ENCODE results near the gene MYOZ3. TPM values are rescaled to one million over a fixed set of nuclear protein-coding genes. Genes with fewer than 3 reads are reported as not detected.

MYOZ3 gene
- total RNA-seq, 1 experiment from 2014 or later, result 0.82 TPM

- no peak for DNase-seq (ENCODE audit: low read depth in 1 of 2, low spot score in 2 of 2)
- H3K27me3 ChIP-seq (replicated peaks), result no peaks in the 10 kb centered on the region
- H3K36me3 ChIP-seq, result 0 out of 2 replicates have a peak, but pooled peaks cover 3% of the 10 kb centered on the region
- peaks cover 50% of the 10 kb centered on the region for H3K4me1 ChIP-seq (replicated peaks)
- H3K4me3 ChIP-seq, result no peak overlapping the region
- H3K27ac ChIP-seq, result no peak overlapping the region
- H3K9me3 ChIP-seq (replicated peaks), result no peaks in the 10 kb centered on the region
Observed at GRCh38 chr5:150622157-150622556, 38.9 kb upstream of the MYOZ3 start.

- 0 out of 2 replicates have a peak, but pooled peaks cover 3% of the 10 kb centered on the region for H3K36me3 ChIP-seq
- peaks cover 62% of the 10 kb centered on the region for H3K4me1 ChIP-seq (replicated peaks)
- H3K9me3 ChIP-seq (replicated peaks), result no peaks in the 10 kb centered on the region
- DNase-seq (ENCODE audit: low read depth in 1 of 2, low spot score in 2 of 2), result peak in 1 of 2 experiments; percentile 35
- H3K27me3 ChIP-seq (replicated peaks), result no peaks in the 10 kb centered on the region
- no peak overlapping the region for H3K4me3 ChIP-seq
- H3K27ac ChIP-seq, result no peak overlapping the region
Observed at GRCh38 chr5:150623152-150623877, 37.7 kb upstream of the MYOZ3 start.

GRCh38 chr5:150623878-150624216, 37.2 kb upstream of the MYOZ3 start:
- Histone ChIP-seq H3K4me3 (no peak overlapping the region), H3K27me3 (replicated peaks) (no peaks in the 10 kb centered on the region), H3K27ac (no peak overlapping the region), H3K36me3 (0 out of 2 replicates have a peak, but pooled peaks cover 3% of the 10 kb centered on the region), H3K9me3 (replicated peaks) (no peaks in the 10 kb centered on the region), H3K4me1 (replicated peaks) (peaks cover 67% of the 10 kb centered on the region)
- no peak for DNase-seq (ENCODE audit: low read depth in 1 of 2, low spot score in 2 of 2)

DNA sequence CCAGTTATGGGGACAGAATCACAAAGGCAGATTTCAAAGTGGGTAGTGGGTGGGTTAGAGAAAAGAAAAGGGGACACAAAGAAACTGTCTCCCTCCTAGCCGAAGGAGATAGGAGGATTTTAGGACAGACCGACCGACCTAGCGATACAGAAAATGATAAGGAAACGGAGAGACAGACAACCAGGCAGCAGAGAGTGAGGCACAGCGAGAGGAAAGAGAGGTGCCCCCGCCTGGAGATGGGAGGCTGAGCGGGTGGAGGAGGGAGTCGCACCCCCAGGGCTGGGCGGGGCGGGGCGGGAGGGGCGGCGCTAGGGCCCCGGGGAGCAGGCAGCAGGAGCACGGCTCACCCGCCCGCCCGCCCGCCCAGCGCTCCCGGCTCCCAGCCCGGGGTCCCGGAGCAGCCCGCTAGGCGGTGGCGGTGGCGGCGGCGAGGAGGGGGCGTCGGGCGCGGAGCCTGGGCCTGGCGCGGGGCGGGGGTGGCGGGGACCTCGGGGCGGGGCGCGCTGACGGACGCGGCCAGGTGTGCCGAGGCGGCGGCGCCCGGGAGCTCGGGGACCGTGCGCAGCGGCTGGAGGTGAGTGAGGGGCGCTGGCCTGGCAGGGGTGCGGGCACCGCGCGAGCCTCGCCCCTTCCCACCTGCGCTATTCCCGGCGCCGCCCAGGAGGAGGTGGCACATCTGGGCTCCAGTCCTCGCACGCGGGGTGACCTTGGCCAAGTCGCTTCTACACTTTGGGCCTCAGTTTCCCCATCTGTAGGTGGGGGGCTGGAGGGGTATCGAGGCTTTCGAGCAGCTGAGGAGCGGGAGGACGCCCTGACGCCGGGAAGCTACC, 36.5 kb upstream of the MYOZ3 start:
- no peak for DNase-seq (ENCODE audit: low read depth in 1 of 2, low spot score in 2 of 2)
- Histone ChIP-seq H3K4me1 (replicated peaks) (peaks cover 74% of the 10 kb centered on the region), H3K4me3 (peak overlapping the region; percentile 45), H3K36me3 (0 out of 2 replicates have a peak, but pooled peaks cover 3% of the 10 kb centered on the region), H3K27ac (no peak overlapping the region), H3K9me3 (replicated peaks) (no peaks in the 10 kb centered on the region), H3K27me3 (replicated peaks) (no peaks in the 10 kb centered on the region)

- peaks cover 80% of the 10 kb centered on the region for H3K4me1 ChIP-seq (replicated peaks)
Observed at GRCh38 chr5:150625164-150625535, 35.9 kb upstream of the MYOZ3 start.

GRCh38 chr5:150625831-150626746, 35.0 kb upstream of the MYOZ3 start:
- H3K36me3 ChIP-seq, result 0 out of 2 replicates have a peak, but pooled peaks cover 3% of the 10 kb centered on the region
- H3K27me3 ChIP-seq (replicated peaks), result no peaks in the 10 kb centered on the region
- no peak overlapping the region for H3K4me3 ChIP-seq
- H3K27ac ChIP-seq, result no peak overlapping the region
- DNase-seq (ENCODE audit: low read depth in 1 of 2, low spot score in 2 of 2), result no peak
- H3K9me3 ChIP-seq (replicated peaks), result no peaks in the 10 kb centered on the region
- peaks cover 90% of the 10 kb centered on the region for H3K4me1 ChIP-seq (replicated peaks)

More at GRCh38 chr5:150625164-150625535, 35.9 kb upstream of the MYOZ3 start:
- Histone ChIP-seq H3K9me3 (replicated peaks) (no peaks in the 10 kb centered on the region), H3K36me3 (0 out of 2 replicates have a peak, but pooled peaks cover 3% of the 10 kb centered on the region), H3K27me3 (replicated peaks) (no peaks in the 10 kb centered on the region), H3K4me3 (peak overlapping the region; percentile 45), H3K27ac (no peak overlapping the region)
- no peak for DNase-seq (ENCODE audit: low read depth in 1 of 2, low spot score in 2 of 2)

DNA sequence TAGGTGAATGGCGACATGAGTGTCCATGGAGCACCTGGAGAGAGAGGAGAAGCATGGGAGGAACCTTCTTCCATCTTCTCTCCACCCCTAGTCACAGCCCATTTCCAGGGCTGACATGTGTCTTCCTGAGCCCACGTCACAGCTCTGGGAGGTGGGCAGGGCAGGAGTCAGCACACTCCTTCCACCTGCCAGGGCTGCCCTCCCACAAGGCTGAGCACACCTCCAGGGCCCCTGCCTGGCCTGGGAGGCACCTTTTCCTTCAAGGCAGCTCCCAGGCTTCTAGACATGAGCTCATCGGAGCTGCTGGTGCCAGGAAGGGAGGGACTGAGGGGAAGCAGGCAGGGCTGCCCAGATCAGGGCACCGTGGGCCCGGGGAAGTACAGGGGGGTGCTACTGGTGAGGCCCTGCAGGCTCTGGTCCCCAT, 34.2 kb upstream of the MYOZ3 start:
- Histone ChIP-seq H3K36me3 (0 out of 2 replicates have a peak, but pooled peaks cover 3% of the 10 kb centered on the region), H3K4me1 (replicated peaks) (peaks cover 97% of the 10 kb centered on the region), H3K9me3 (replicated peaks) (no peaks in the 10 kb centered on the region), H3K27me3 (replicated peaks) (no peaks in the 10 kb centered on the region), H3K27ac (no peak overlapping the region), H3K4me3 (no peak overlapping the region)
- DNase-seq (ENCODE audit: low read depth in 1 of 2, low spot score in 2 of 2), result no peak

GRCh38 chr5:150627731-150628545, 33.1 kb upstream of the MYOZ3 start:
- DNase-seq (ENCODE audit: low read depth in 1 of 2, low spot score in 2 of 2), result peak in 1 of 2 experiments; percentile 72
- Histone ChIP-seq H3K4me1 (replicated peaks) (peaks cover 97% of the 10 kb centered on the region), H3K27me3 (replicated peaks) (no peaks in the 10 kb centered on the region), H3K4me3 (no peak overlapping the region), H3K9me3 (replicated peaks) (no peaks in the 10 kb centered on the region), H3K27ac (peak overlapping the region; percentile 24), H3K36me3 (0 out of 2 replicates have a peak, but pooled peaks cover 3% of the 10 kb centered on the region)

GRCh38 chr5:150628936-150629485, 32.0 kb upstream of the MYOZ3 start:
- H3K4me1 ChIP-seq (replicated peaks), result peaks cover 94% of the 10 kb centered on the region
- peak overlapping the region; percentile 24 for H3K27ac ChIP-seq
- peak; percentile 91 to 94 for DNase-seq (ENCODE audit: low read depth in 1 of 2, low spot score in 2 of 2)
- H3K36me3 ChIP-seq, result 0 out of 2 replicates have a peak, but pooled peaks cover 3% of the 10 kb centered on the region
- no peak overlapping the region for H3K4me3 ChIP-seq
- no peaks in the 10 kb centered on the region for H3K27me3 ChIP-seq (replicated peaks)
- H3K9me3 ChIP-seq (replicated peaks), result no peaks in the 10 kb centered on the region

GRCh38 chr5:150630016-150630415, 31.0 kb upstream of the MYOZ3 start:
- H3K27me3 ChIP-seq (replicated peaks), result no peaks in the 10 kb centered on the region
- H3K4me1 ChIP-seq (replicated peaks), result peaks cover 90% of the 10 kb centered on the region
- no peak overlapping the region for H3K4me3 ChIP-seq
- no peak overlapping the region for H3K27ac ChIP-seq
- DNase-seq (ENCODE audit: low read depth in 1 of 2, low spot score in 2 of 2), result no peak
- H3K36me3 ChIP-seq, result 0 out of 2 replicates have a peak, but pooled peaks cover under 1% of the 10 kb centered on the region
- no peaks in the 10 kb centered on the region for H3K9me3 ChIP-seq (replicated peaks)

- no peaks in the 10 kb centered on the region for H3K9me3 ChIP-seq (replicated peaks)
- H3K27me3 ChIP-seq (replicated peaks), result no peaks in the 10 kb centered on the region
- DNase-seq (ENCODE audit: low read depth in 1 of 2, low spot score in 2 of 2), result peak in 1 of 2 experiments; percentile 55
- H3K36me3 ChIP-seq, result no peaks in the 10 kb centered on the region
- no peak overlapping the region for H3K27ac ChIP-seq
- no peak overlapping the region for H3K4me3 ChIP-seq
- peaks cover 90% of the 10 kb centered on the region for H3K4me1 ChIP-seq (replicated peaks)
Observed at GRCh38 chr5:150630461-150631325, 30.4 kb upstream of the MYOZ3 start.

DNA sequence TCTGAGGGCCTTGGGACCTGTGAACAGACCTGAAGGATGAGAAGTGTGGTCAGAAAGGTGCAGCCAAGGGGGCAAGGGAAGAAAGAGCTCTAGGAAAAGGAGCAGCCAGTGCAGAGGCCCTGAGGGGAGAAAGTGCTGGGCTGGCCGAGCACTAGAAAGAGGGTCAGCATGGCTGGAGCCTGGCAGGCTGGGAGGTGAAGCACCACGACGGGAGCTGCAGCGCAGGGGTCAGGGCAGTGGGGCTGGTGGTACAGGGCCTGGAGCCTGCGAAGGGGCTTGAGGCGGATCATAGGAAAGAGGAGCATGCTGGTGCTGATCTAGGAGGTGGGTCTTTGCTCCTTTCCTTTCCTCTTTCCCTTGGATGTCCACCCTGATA, 29.7 kb upstream of the MYOZ3 start:
- Histone ChIP-seq H3K36me3 (no peaks in the 10 kb centered on the region), H3K4me1 (replicated peaks) (peaks cover 90% of the 10 kb centered on the region), H3K27me3 (replicated peaks) (no peaks in the 10 kb centered on the region), H3K27ac (no peak overlapping the region), H3K9me3 (replicated peaks) (no peaks in the 10 kb centered on the region), H3K4me3 (no peak overlapping the region)
- no peak for DNase-seq (ENCODE audit: low read depth in 1 of 2, low spot score in 2 of 2)

All from SJSA1 (cell line).